ENCODE results near the gene ANKRD11.
"Not testable (repeated sequence)": the region's sequence is repeated elsewhere in the genome, so short reads cannot be mapped to it uniquely, and the experiment has no call there.

The ANKRD11 gene

DNA sequence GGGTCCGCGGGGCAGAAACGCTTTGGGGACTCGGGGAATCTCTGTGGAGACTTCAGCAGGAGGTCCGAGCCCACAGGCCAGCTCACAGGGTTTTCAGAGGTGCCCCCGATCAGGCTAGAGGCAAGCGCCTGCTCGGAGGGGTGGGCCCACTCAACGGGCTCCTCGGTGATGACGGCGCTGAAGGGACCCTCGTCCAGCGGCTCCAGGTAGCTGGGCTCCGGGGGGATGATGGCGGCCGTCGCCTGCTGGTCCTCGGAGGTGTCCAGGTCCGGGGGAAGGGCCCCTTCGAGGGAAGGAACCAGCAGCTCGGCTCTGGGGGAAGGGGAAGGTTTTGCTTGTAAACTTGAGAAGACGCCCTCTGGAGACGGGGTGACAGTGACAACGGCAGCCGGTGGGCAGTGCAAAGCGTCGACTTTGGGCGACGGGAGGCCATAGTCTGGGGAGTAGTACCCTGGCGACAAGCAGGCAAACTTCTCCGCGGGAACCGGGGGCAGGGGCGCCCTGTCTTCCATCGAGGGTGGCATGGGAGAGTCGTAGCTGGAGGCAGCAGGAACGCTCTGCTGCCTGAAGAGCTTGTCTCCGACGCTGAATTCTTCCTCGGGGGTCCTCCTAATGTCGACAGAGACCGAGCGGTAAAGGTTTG lies 209.7 kb downstream of the ANKRD11 start:
- DNase-seq (ENCODE audit: low spot score), result no peak

DNA sequence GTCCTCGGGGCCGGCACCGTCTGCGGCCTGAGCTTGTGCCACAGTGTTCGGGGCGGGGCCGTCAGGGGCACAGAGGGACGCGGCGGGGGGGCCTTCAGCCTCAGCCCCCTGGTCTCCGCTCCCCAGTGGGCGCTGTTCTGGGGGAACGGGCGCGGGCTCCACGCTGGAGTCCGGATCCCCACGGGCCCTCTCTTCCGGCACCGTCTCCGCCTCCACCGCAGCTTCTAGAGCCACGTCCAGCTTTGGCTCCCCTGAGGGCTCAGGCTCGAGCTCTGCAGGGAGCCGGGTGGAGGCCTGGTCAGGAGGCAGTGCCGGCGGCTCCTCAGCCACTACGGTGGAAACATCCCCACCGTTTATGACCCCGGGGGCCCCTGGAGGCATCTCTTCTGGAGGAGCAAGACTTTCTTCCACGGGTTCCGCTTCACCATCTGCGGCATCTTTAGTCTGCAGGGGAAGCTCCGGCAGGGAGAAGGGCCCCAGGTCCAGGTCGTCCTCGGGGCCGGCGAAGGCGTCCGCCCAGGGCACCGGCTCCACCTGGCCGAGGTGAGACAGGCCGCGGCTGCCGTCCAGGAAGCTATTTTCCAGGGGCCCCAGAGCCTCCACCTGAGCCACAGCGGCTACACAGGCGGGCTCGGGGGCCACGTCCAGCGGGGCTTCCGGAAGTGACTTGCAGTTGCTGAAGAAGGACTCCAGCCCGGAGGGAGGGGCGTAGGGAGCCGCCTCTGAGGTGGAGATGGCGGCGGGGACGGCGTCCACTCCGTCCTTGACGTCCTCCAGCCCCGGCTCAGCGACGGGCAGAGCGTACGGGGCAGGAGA lies 210.5 kb downstream of the ANKRD11 start:
- no peak for DNase-seq (ENCODE audit: low spot score)

DNA sequence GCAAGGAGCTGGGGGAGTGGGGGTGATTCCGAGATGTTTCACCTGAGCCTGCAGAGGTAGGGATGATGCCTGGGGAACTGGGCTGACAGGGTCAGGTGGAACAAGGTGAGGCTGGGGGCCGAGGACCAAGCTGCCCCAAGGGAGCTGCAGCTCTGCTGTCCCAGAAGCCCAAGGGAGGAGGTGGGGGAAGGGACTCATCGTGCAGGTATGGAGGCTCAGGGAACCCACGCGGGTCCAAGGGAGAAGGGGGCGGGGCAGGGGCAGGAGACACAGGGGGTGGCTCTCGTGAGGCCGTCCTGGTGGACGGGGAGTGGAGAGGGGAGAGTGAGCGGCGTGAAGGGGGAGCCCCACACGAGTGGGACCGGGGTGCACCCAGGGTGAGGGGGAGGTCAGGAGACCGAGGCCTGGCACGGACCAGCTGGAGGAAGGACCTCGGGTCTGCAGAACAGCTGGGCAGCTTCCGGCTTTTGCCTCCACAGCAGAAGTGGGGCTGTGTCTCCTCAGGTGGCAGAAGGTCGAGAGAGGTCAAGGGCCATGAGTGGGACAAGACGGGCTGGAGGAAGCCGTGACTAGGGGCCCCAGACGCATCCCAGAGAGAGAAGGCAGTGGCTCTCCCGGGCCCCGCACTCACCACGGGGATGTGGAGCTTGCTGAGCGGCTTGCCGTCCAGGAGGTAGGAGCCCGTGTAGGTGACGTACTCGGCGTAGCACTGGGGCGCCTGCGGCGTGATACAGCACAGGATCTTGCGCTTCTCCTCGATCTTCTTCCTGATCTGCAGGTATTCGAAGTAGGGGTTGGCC lies 211.7 kb downstream of the ANKRD11 start:
- no peak for DNase-seq (ENCODE audit: low spot score)

DNA sequence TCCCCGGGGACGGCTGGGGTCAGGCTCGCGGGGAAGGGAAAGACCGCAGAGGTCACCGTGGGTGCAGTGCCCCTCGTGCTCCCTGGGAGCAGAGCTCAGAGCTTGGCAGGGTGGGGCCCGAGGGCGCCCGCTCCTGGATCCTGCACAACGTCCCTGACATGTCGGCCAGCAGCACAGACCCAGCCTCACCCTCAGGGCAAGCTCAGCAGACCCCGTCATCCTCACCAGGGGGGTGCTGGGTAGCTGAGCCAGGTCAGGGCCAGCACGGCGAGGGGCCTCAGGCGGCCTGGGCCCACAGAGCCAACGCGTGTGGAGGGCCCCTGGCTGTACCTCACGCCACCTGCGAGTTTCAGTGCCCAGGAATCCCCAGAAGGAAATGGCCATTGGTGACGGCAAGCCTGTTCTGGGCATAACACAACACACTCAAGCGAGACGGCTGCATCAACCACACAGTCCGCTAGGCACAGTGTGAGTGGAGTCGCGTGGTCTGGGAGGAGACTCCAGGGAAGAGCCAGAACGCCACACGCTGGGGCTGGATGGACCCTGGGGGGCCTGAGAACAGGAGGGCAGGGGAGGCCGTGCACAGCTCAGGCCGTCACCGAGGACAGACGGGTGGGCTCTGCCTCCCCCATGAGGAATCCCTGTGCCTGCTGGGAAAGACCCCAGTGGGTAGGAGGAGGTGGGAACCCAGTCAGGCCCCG lies 212.6 kb downstream of the ANKRD11 start:
- no peak for DNase-seq (ENCODE audit: low spot score)

DNA sequence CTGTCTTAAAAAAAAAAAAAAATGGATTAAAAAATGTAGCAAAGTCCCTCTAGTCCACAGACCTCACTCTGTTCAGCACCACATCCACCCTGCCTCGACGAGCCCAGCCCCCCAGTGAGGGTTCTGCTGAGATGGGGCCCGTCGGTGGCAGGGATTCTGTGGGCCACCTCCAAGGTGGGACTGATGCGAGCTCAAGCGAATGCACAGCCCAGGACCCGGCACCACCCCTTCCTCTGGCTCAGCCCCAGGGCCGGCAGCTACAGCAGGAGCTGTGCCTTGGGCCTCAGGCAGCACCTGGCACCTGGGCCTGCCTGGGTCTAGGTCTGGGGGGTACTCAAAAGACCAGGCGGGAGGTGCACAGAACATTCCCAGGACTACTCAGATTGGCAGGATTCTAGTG lies 213.3 kb downstream of the ANKRD11 start:
- no peak for DNase-seq (ENCODE audit: low spot score)

DNA sequence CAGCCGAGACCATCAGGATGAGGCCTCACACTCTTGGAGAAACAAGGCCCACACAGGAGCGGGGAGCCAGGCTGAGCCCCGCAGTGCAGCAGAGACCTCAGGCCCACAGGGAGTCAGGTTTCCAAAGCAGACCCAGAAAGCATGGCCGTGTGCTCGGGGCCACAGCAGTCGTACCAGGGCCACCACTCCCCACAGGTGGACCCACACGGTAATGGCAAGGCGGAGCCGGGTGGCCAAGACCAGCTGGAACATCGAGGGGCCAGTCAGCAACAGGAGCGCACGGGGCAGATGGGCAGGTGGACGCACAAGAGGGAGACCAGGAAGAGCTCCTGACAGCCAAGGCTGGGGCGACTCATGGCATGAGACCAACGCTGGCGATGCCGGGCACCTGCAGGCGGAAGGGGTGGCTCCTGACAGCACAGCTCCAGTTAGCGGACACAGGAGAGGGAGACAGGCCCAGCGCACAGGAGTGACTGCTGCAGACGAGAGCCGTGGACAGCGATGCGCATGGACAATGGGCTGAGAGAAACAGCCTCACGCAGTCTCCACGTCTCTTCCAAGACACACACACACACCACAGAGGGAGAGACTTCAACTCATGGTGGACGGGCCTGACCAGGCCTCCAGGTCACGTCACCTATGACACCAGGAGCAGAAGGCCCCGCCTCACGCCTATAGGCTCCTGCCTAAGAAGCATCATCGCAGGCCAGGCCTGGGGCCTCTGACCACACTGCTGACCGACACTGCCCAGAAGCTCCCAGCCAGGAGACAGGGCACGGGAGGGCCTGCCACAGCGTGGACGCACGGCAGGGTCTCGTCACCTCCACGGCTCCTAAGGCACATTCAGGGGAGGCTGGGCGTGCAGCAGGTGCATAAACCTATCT lies 214.3 kb downstream of the ANKRD11 start:
- no peak for DNase-seq (ENCODE audit: low spot score)

DNA sequence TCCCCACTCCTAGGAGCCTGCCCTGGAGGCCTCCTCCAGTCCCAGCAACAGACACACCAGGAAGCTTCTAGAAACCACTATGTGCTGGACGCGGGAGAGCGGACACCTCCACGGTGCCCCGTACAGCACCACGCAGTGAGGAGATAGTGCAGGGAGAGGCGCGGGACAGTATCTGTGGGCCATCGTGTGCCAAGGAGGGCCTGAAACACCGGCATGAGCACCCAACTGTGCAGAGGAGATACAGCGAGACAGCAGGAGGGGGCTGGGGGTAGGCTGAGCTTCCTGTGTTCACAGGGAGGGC lies 215.1 kb downstream of the ANKRD11 start:
- no peak for DNase-seq (ENCODE audit: low spot score)

DNA sequence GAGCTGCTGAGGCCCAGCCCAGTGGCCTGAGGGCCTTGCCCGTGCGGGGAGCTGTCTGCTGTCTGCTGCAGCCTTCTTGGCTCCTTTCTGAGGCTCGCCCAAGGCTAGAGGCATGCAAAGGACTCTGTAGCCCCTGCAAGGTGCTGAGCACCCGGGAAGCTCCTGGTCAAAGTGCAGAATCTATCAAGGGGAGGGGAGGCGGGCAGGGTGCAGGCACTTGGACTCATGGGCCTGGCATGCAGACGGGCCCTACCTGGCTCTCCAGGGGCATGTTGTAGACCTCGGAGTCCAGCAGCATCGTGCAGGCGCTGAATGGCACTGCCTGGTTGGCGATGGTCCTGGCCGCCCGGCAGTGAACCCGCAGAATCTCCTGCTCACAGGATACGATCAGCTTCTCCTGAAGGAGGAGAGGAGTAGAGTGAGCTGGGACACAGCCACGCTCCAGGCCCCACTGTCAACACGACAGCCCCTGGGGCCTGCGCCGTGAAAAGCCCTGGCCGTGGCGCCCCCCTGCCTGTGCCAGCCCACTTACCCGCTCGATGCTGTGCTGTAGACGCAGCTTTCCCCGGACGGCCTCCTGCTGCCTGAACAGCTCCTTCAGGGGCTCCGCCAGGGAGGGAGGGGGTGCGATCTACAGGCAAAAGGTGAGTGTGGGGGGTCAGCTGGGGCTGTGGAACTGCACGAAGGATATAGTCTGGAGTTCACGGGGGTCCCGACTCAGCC lies 215.6 kb downstream of the ANKRD11 start:
- DNase-seq (ENCODE audit: low spot score), result no peak

DNA sequence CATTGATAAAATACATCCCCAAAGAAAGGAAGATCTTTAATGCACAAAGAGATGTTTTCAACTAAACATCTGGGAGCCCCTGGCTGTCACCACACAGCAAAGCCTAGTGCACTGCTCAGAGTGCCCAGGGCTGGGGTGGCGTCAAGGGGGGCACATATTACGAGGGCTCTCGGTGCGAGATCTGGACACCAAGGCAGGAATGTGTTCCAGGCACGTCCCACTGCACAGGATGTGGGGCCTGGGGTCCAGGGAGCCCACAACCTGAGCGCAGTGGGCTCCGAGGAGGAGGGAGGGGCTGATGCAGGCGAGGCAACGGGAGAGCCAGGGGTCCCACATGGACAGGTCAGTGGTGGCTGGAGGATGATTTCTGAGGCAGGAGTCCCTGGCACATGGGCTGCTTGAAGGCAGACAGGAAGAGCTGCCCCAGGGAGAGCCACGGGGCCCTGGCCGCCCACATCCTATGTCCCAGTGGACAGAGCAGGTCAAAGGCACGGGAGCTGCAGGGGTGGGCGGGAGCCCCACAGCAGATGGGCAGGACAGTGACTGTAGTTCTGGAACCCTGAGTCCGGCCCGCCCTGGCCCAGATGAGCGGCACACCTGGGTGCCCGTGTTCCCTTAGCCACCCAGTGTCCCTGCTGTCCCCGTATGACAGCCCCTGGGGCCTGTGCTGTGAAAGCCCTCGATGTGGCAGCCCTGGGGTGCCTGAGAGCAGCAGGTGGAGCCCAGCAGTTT lies 216.5 kb downstream of the ANKRD11 start:
- no peak for DNase-seq (ENCODE audit: low spot score)

DNA sequence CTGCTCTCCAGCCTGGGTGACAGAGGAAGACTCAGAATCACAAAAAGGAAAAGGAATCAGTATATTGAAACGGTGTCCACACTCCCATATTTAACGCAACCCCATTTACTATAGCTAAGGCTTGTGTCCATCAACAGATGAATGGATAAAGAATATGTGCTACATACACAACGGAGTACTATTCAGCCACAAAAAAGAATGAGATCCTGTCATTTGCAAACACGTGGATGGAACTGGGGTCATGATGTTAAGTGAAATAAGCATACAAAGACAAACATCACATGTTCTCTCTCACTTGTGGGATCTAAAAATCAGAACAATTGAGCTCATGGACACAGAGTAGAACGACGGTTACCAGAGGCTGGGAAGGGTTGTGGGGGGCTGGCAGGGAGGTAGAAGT lies 217.7 kb downstream of the ANKRD11 start:
- DNase-seq (ENCODE audit: low spot score), result no peak

DNA sequence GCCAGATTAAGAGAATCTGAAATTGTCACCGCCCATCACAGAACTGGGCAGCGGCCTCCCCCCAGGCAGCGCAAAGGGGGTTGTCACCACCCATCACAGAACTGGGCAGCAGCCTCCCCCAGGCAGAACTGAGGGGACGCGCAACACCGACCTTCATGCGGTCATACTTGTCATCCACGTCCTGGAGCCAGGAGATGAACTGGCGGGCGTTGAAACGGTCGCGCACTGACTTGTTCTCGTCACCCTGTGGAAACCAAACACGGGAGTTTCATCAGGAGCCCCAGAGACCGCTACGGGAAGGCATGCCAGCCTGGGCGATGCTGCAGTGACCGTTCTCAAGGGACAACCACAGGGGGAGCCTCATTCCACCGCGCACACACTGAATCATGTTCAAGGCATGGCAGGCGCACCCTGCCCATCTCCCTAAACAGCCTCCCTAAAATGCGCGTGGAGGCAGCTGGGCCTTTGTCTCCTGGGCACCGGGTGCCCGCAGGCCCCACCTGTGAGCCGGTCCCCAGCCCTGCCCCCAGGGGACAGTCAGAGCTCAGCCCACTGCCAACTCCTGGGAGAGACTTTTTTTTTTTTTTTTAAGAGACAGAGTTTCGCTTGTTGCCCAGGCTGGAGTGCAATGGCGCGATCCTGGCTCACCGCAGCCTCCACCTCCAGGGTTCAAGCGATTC lies 219.6 kb downstream of the ANKRD11 start:
- no peak for DNase-seq (ENCODE audit: low spot score)

DNA sequence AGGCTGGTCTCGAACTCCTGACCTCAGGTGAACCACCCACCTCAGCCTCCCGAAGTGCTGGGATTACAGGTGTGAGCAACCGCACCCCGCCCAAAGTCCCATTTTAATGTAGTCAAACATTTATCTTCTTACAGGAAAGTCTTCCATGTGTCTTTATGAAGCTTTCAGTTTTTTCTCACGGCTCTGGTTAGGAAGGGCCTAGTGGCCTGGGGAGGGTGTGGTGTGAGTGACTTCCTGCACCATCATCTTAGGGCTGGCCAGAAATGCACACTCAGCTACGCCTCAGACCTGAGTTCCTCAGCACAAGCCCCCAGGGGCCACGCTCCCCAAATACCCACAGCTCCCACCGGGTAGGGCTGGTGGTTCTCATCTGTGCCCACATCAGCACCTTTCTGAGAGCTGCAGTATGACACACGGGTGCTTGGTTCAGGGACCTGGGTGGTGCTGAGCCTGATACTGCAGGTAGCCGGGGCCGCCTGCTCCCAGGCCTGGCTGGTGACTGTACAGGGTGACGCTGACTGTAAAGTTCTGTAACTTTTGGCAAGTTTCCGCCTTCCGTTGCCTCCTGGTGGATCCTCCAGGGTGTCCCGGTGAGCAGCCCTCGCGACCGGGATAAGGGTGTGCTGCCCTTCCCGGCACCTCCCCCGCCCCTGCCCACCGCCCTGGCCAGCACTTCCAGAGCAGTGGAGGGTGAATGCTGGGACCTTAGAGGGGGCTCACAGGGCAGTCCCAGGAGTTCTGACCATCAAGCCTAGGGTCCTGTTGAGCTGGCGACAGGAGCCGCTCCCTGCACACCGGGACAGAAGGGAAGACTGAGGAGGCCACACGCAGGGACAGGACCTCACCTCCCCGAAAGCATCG lies 220.3 kb downstream of the ANKRD11 start:
- DNase-seq (ENCODE audit: low spot score), result no peak

DNA sequence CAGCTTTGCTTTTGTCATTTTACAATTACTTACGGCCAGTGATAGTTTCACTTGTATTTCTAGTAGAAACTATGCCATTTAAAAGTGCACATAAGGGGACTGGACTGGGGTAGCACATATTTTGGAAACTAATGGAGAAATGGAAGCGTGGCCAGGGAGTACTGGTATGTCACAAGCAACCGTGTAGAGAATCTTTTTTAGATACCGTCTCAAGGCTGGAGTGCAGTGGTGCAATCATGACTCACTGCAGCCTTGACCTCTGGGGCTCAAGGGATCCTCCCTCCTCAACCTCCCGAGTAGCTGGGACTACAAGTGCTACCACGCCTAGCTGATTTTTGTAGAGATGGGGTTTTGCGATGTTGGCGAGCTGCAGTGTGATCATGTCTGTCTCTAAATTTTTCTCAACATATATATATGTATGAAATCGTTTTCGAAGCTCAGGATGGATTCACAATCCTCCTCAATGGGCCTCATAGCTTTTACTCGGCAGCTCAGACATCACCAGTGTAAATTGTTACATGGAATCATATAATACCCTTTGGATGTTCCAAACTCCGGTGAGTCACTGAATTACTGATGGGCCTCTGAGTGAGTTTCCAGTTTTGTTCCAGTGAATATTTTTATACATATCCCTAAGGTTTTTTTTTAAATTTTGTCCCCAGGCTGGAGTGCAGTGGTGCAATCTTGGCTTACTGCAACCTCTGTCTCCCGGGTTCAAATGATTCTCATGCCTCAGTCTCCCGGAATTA lies 221.2 kb downstream of the ANKRD11 start:
- no peak for DNase-seq (ENCODE audit: low spot score)

DNA sequence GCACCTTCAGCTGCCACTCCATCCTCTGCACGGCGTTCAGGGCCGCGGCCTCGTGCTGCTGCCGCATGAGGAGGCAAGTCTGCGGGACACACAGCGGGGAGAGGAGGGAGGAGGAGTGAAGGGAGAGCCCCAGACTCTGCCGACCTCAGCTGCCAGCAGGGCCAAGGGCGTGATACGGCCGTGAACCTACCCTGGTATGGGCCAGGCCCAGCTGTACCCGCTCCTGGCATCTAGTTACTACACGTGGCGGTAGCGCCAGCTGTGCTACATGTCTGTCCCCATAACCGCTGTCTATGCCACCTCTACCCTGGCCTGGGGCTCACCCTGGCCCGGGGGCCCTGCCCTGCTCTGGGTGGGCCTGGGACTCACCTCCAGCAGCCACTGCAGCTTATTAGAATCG lies 221.8 kb downstream of the ANKRD11 start:
- no peak for DNase-seq (ENCODE audit: low spot score)

DNA sequence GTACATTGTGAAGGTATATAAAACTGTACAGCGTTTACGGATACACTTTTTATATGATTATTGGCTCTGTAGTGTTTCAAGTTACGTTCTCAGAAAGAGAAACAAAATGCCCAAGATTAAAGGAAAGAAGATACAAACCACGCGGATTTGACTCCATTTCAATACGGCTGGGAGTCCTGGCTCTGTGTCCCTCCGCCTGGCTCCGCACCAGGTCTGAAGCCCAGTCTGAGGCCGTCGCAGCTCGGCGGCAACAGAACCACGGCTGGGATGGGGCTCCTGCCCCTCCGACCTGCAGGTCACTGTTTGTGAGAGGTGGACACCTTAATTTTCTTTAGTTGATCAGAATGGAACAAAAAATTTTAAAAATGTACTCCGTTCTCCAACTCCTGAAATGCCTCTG lies 222.6 kb downstream of the ANKRD11 start:
- not testable (repeated sequence) for DNase-seq (ENCODE audit: low spot score)

DNA sequence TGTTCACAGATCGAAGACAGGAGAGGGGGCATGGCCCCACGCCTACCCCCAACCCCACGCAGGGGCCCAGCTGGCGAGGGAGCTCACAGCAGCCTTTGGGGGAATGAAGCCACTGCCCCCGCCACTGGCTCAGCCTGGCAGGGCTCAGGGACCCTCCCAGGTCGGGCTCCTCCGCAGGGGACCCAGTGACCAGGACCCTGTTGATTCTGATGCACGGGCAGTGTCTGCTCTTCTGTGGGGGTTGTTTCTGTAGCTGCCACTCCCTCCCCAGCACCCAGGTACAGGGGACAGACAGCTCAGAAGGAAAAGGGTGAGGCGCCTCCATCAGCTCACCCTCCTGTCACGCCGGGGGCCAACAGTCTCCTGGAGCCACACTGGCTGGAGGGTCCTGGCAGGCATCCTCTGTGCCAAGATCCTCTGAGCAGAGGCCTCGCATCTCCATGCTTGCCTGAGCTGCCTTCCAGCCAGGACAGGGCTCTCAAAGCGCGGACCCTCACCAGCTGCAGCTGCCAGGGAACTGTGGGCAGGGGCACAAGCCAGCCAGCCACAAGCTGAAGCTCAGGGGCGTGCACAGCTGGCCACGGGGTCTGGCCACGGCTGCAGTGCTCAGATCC lies 223.7 kb downstream of the ANKRD11 start:
- no peak for DNase-seq (ENCODE audit: low spot score)

DNA sequence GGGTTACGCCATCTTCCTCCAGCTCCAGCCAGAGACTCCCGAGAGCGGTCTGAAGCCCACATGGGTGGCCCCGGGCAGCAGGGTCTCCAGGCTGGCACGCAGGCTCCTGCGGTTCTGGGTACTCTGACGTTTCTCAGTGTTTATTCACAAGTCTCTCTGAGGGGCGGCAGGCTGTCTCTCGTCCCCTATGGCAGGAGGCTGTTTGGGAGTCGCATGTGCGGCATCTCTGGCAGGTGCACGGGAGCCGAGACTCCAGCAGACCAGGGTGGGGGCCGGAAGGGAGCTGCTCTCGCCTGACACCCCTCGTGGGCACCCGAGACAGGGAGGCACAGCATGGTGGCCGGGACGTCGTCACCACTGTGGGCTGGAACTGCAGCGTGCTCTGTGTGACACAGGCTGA lies 224.7 kb downstream of the ANKRD11 start:
- no peak for DNase-seq (ENCODE audit: low spot score)
